IMR-90 (cell line): ENCODE results near the gene RARRES2. TPM values are rescaled to one million over a fixed set of nuclear protein-coding genes. Genes with fewer than 3 reads are reported as not detected.

Experiments used
- ATAC-seq: fragments of 200-7000 bp; cut with Tn5 transposase; 2 replicates; pipeline ENCODE4 v1.9.1; 2020; ENCODE audit warnings: low read depth, mild to moderate bottlenecking, moderate library complexity
- BruUV-seq: library from RNA; stranded (reverse); fragments of 400-500 nt; replicated peaks from 2 replicates; lab custom pipeline; 2021; lab: Mats Ljungman, UMichigan
- CTCF ChIA-PET: fragments of 300-600 bp; formaldehyde crosslinking; extraction: SDS; loops from one replicate; lab custom pipeline; 2021; ENCODE audit warnings: antibody characterized with exemption; lab: Yijun Ruan, JAX
- POLR2A ChIA-PET: fragments of 300-600 bp; sonication (Branson Sonifier 250); formaldehyde crosslinking; loops from one replicate; lab custom pipeline; 2022; ENCODE audit warnings: antibody characterized with exemption; ENCODE audit not compliant: unreplicated experiment; lab: Charles Lee
- DNase-seq: peaks from one replicate; pipeline ENCODE4 v3.0.0; 2013
- H2AFZ ChIP-seq: replicated peaks from 2 replicates; pipeline ENCODE3; 2013; ENCODE audit warnings: low read length, mild to moderate bottlenecking; ENCODE audit not compliant: poor library complexity
- H2AK5ac ChIP-seq: 2 replicates; pipeline ENCODE4 v1.6.1; 2013; ENCODE audit warnings: low read depth, low read length, inconsistent platforms
- H2AK9ac ChIP-seq: replicated peaks from 2 replicates; pipeline ENCODE3; 2013; ENCODE audit warnings: mild to moderate bottlenecking, low read depth, low read length, moderate library complexity; ENCODE audit not compliant: poor library complexity
- H2BK120ac ChIP-seq: 2 replicates; pipeline ENCODE4 v1.6.1; 2013; ENCODE audit warnings: low read depth, low read length, inconsistent platforms
- H2BK15ac ChIP-seq: 3 replicates; pipeline ENCODE4 v1.6.1; 2013; ENCODE audit warnings: low read depth, low read length, inconsistent platforms
- H2BK20ac ChIP-seq: 2 replicates; pipeline ENCODE4 v1.6.1; 2013; ENCODE audit warnings: low read depth, mild to moderate bottlenecking, inconsistent platforms, low read length, moderate library complexity
- H2BK5ac ChIP-seq: 2 replicates; pipeline ENCODE4 v1.6.1; 2013; ENCODE audit warnings: mild to moderate bottlenecking, low read depth, low read length, inconsistent platforms; ENCODE audit not compliant: poor library complexity, severe bottlenecking
- H3K14ac ChIP-seq: replicated peaks from 2 replicates; pipeline ENCODE4 v1.6.1; 2013; ENCODE audit warnings: low read depth, low read length, inconsistent platforms
- H3K18ac ChIP-seq: 2 replicates; pipeline ENCODE4 v1.6.1; 2013; ENCODE audit warnings: low read depth, low read length, control low read depth
- H3K23ac ChIP-seq: 2 replicates; pipeline ENCODE4 v1.6.1; 2013; ENCODE audit warnings: low read depth, low read length, inconsistent platforms
- H3K27ac ChIP-seq: 2 replicates; pipeline ENCODE4 v1.5.1; 2013; ENCODE audit warnings: mild to moderate bottlenecking, control low read depth, low read length; ENCODE audit not compliant: insufficient read depth
- H3K27me3 ChIP-seq: 2 replicates; pipeline ENCODE4 v1.6.1; 2013; ENCODE audit warnings: low read length; ENCODE audit not compliant: control insufficient read depth, insufficient read depth
- H3K36me3 ChIP-seq: 2 replicates; pipeline ENCODE4 v1.6.1; 2013; ENCODE audit warnings: low read length, mixed read lengths; ENCODE audit not compliant: control insufficient read depth, insufficient read depth
- H3K4ac ChIP-seq: 2 replicates; pipeline ENCODE4 v1.6.1; 2013; ENCODE audit warnings: low read depth, low read length, inconsistent platforms
- H3K4me1 ChIP-seq: 2 replicates; pipeline ENCODE4 v1.6.1; 2013; ENCODE audit warnings: low read length, mixed read lengths; ENCODE audit not compliant: control insufficient read depth, insufficient read depth
- H3K4me2 ChIP-seq: 2 replicates; pipeline ENCODE4 v1.6.1; 2013; ENCODE audit warnings: low read depth, mild to moderate bottlenecking, control low read depth, low read length, moderate library complexity
- H3K4me3 ChIP-seq: 2 replicates; pipeline ENCODE4 v1.5.1; 2013; ENCODE audit warnings: low read depth, mild to moderate bottlenecking, control low read depth, low read length, moderate library complexity; ENCODE audit not compliant: insufficient read depth
- H3K56ac ChIP-seq: 2 replicates; pipeline ENCODE4 v1.6.1; 2013; ENCODE audit warnings: low read length, inconsistent platforms; ENCODE audit not compliant: insufficient read depth; ENCODE audit errors: extremely low read depth
- H3K79me1 ChIP-seq, 2 experiments: 2 replicates each; pipeline ENCODE4 v1.6.1; 2013; ENCODE audit warnings: low read length in 2 of 2, inconsistent platforms in 1 of 2, low read depth in 1 of 2
- H3K9ac ChIP-seq: 2 replicates; pipeline ENCODE4 v1.6.1; 2013; ENCODE audit warnings: low read depth, low read length, control low read depth
- H3K9me1 ChIP-seq: 2 replicates; pipeline ENCODE4 v1.6.1; 2013; ENCODE audit warnings: low read length, inconsistent platforms; ENCODE audit not compliant: insufficient read depth
- H3K9me3 ChIP-seq: 2 replicates; pipeline ENCODE4 v1.6.1; 2013; ENCODE audit warnings: low read length; ENCODE audit not compliant: control insufficient read depth, insufficient read depth
- H4K20me1 ChIP-seq: 2 replicates; pipeline ENCODE4 v1.6.1; 2013; ENCODE audit warnings: low read length, inconsistent platforms; ENCODE audit not compliant: insufficient read depth
- H4K5ac ChIP-seq: 2 replicates; pipeline ENCODE4 v1.6.1; 2013; ENCODE audit warnings: mild to moderate bottlenecking, low read depth, low read length, control low read depth
- H4K8ac ChIP-seq, 2 experiments: 2 replicates each; pipeline ENCODE4 v1.6.1; 2013; ENCODE audit warnings: low read depth in 2 of 2, low read length in 2 of 2, control low read depth in 1 of 2, inconsistent platforms in 1 of 2
- H4K91ac ChIP-seq: 2 replicates; pipeline ENCODE4 v1.6.1; 2013; ENCODE audit warnings: low read depth, low read length, inconsistent platforms; ENCODE audit not compliant: insufficient read depth
- CHD1 ChIP-seq: IDR thresholded peaks from 2 replicates; pipeline ENCODE4 v1.6.1; 2012; ENCODE audit warnings: low read depth, low read length, improper control_type of control experiment
- MAZ ChIP-seq: IDR thresholded peaks from 2 replicates; pipeline ENCODE4 v1.6.1; 2012; ENCODE audit warnings: low read depth, mild to moderate bottlenecking, low read length, improper control_type of control experiment, moderate library complexity, borderline replicate concordance
- POLR2A ChIP-seq: IDR thresholded peaks from 2 replicates; pipeline ENCODE4 v1.6.1; 2012; ENCODE audit warnings: mild to moderate bottlenecking, low read depth, low read length
- RFX5 ChIP-seq: IDR thresholded peaks from 2 replicates; pipeline ENCODE4 v1.8.0; 2012; ENCODE audit warnings: low read depth, mild to moderate bottlenecking, low read length, moderate library complexity
- WGBS, 2 experiments: methylation state at CpG; one replicate each; pipeline versions ENCODE4 v1.1.5 to v1.1.7; 2013; ENCODE audit warnings: missing lambda C conversion rate in 2 of 2; ENCODE audit not compliant: insufficient read length in 1 of 2; ENCODE audit errors: extremely low coverage in 2 of 2; 5-methylcytosine and 5-hydroxymethylcytosine counted together
- dilution Hi-C: fragments of 300-500 bp; cut with HindIII; formaldehyde crosslinking; loops from one replicate; pipeline ENCODE4 v1.14.3; 2018; ENCODE audit warnings: low sequenced_read_pairs; ENCODE audit not compliant: unreplicated experiment
- in situ Hi-C: fragments of 300-500 bp; cut with MboI; formaldehyde crosslinking; loops from 3 replicates; pipeline ENCODE4 v1.14.3; 2019; ENCODE audit warnings: low sequenced_read_pairs, inconsistent platforms, mixed read lengths
- intact Hi-C: fragments of 100-400 bp; cut with micrococcal nuclease; formaldehyde crosslinking; loops from 2 replicates; pipeline ENCODE4 v1.10.0; 2022
- polyA plus RNA-seq, 3 experiments: library from polyadenylated mRNA; depleted of rRNA; stranded (reverse); fragments of >200 nt; gene quantifications; 2 replicates each; pipeline ENCODE4 v1.2.3, GENCODE V29; 2012; ENCODE audit warnings: low replicate concordance in 1 of 3
- total RNA-seq: library from RNA; depleted of rRNA; stranded (reverse); fragments of >200 nt; gene quantifications from 2 replicates; pipeline ENCODE4 v1.2.3, GENCODE V29; 2012

The RARRES2 gene
- total and polyA plus RNA-seq, 2 of the 4 experiments (the other 2 are of a cell fraction) = 1.6 TPM; not detected in 1

DNA sequence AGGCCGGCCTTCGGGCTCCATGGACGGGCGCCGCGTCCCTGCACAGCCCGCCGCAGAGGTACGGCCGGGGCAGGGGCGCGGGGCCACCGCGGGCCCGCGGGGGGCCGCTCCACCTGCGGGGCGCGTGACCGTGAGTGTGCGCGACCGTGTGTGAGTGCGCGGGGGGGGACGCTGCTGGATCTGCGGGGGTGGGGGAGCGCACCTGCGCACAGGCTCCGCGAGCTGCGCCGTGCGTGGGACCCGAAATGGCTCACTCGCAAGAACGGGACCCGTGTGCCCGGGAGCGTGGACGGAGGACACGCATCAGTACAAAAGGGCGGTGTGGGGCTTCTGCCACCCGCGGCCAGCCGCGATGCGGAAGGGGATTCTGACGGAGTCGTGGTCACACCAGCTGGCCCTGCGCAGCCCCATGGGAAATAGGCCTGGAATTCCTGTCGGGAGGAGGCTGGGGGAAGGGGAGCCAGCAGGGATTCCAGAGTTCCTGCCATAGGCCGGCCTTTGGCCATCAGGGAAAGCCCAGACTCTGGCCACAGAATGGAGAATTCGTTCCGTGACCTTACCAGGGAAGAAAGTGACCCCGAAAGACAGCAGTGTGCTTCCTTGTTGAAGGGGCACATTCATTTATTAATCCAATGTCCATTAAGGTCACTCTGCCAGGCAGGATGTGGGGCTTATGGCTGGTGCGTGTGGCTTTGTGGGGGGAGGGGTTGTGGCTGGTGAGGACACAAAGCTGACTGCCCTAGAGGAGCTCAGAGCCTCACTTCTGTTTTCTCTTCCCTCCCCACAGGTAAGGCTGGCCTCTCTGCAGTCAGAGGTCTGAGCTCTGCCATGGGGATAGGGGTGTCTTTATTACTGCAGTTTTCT lies 27.7 kb upstream of the RARRES2 start:
- in situ Hi-C loops (no loop called here), dilution Hi-C loops (no loop called here), intact Hi-C loops (loop anchor here (1.0 kb wide), 1 partner anchor 34 kb away; no protein-coding TSS in a partner anchor)
- peak overlapping the region; percentile 93 for H3K56ac ChIP-seq
- peak overlapping the region; percentile 81 for H3K4me3 ChIP-seq
- H2BK5ac ChIP-seq = peak overlapping the region; percentile 79
- ChIA-PET POLR2A (interaction anchor here (0.6 to 1.7 kb wide), 2 partner anchors 34 to 52 kb away, joined by 3 to 5 read pairs; no protein-coding TSS in a partner anchor), CTCF (interaction anchor here (0.6 to 1.1 kb wide), 4 partner anchors 9 to 463 kb away, joined by 3 to 5 read pairs (median 3); no protein-coding TSS in a partner anchor)
- peak overlapping the region; percentile 97 for H2AFZ ChIP-seq
- peak overlapping the region; percentile 46; the same call in 1 of the 3 replicates for H2BK15ac ChIP-seq
- no peaks in the 10 kb centered on the region for H3K9me3 ChIP-seq
- H3K4ac ChIP-seq = peak overlapping the region; percentile 98
- H2BK20ac ChIP-seq = peak overlapping the region; percentile 71; the same call in 1 of the 2 replicates
- peak overlapping the region; percentile 86 for H2BK120ac ChIP-seq
- peak overlapping the region; percentile 97 for H3K4me2 ChIP-seq
- H3K79me1 ChIP-seq = peaks cover 17 to 38% of the 10 kb centered on the region in 2 experiments; a peak in 3 of 4 replicates
- peak overlapping the region; percentile 99 for H3K23ac ChIP-seq
- peak overlapping the region; percentile 80 for H4K5ac ChIP-seq
- peaks cover 33% of the 10 kb centered on the region for H3K36me3 ChIP-seq
- 2% methylated on average over 9 of the region's 58 CpGs; no CpG with 5 or more reads in 1 of the 2 experiments for WGBS, 2 experiments
- H3K27ac ChIP-seq = peak overlapping the region; percentile 85
- H4K91ac ChIP-seq = peak overlapping the region; percentile 97
- H2AK5ac ChIP-seq = peak overlapping the region; percentile 89
- peak overlapping the region; percentile 56 to 92 for H4K8ac ChIP-seq
- peak overlapping the region; percentile 93 for H2AK9ac ChIP-seq
- no TSS peak for BruUV-seq
- H3K18ac ChIP-seq = peak overlapping the region; percentile 85
- peak overlapping the region; percentile 81 for H3K9ac ChIP-seq
- H4K20me1 ChIP-seq = peaks cover 9% of the 10 kb centered on the region
- no peaks in the 10 kb centered on the region; the same call in 1 of the 2 replicates for H3K9me1 ChIP-seq
- H3K27me3 ChIP-seq = no peaks in the 10 kb centered on the region
- TF ChIP-seq RFX5 (no peak), POLR2A (peak; percentile 66; the same call in 1 of the 2 replicates), MAZ (peak; percentile 14; the same call in 1 of the 2 replicates), CHD1 (no peak)
- H3K4me1 ChIP-seq = peaks cover 18% of the 10 kb centered on the region
- DNase-seq = peak; percentile 67
- peak overlapping the region; percentile 99 for H3K14ac ChIP-seq
- ATAC-seq = peak; percentile 70
